SK-N-MC (cell line): ENCODE data around the gene GRAMD2A.

Experiments
- EZH2 ChIP-seq: fragments of 200-600 bp; sonication (generic); IDR thresholded peaks from one replicate; pipeline ENCODE4 v1.6.1; 2017; ENCODE audit warnings: antibody characterized with exemption
- FOXP2 ChIP-seq: optimal IDR thresholded peaks from 2 replicates; pipeline ENCODE3; 2011; ENCODE audit warnings: mild to moderate bottlenecking, moderate library complexity; ENCODE audit not compliant: insufficient read depth; ENCODE audit errors: extremely low read length, control extremely low read depth
- POLR2AphosphoS5 ChIP-seq: IDR thresholded peaks from 2 replicates; pipeline ENCODE4 v1.6.1; 2012; ENCODE audit warnings: mild to moderate bottlenecking, low read depth, low read length, borderline replicate concordance

GRCh38 chr15:72229947-72230196 lies 32.3 kb upstream of the GRAMD2A start:
- TF ChIP-seq EZH2 (no peak), POLR2AphosphoS5 (no peak), FOXP2 (no peak)
